SK-N-SH (cell line): ENCODE data around the gene ZBTB46. TPM values are rescaled to one million over a fixed set of nuclear protein-coding genes. Genes with fewer than 3 reads are reported as not detected.

Source experiments
- CTCF ChIA-PET: fragments of 300-600, 350-600 bp; formaldehyde crosslinking; extraction: SDS; loops from one replicate; lab custom pipeline; 2021; lab: Yijun Ruan, JAX
- POLR2A ChIA-PET: fragments of 350-600 bp; sonication (Branson Sonifier 250); formaldehyde crosslinking; extraction: SDS; loops from one replicate; lab custom pipeline; 2020; ENCODE audit warnings: antibody characterized with exemption, inconsistent platforms; lab: Yijun Ruan, JAX
- DNase-seq: peaks from one replicate; pipeline ENCODE4 v3.0.0; 2012
- H2AFZ ChIP-seq: fragments of 200-600 bp; sonication (generic); 2 replicates; pipeline ENCODE4 v1.8.1; 2016; ENCODE audit warnings: antibody characterized with exemption, mild to moderate bottlenecking, low read depth
- H3F3A ChIP-seq: fragments of 200-600 bp; sonication (generic); replicated peaks from 2 replicates; pipeline ENCODE3; 2016; ENCODE audit warnings: antibody characterized with exemption, mild to moderate bottlenecking; ENCODE audit not compliant: insufficient read depth
- H3K27ac ChIP-seq, 2 experiments: fragments of 200-500 bp in 1 of 2; fragments of 200-600 bp in 1 of 2; sonication (Bioruptor generic) in 1 of 2; sonication (generic), shearing (Covaris generic) in 1 of 2; 2 replicates each; pipeline versions ENCODE4 v1.5.1 to v1.6.1; 2014 to 2016; ENCODE audit warnings: low read depth in 2 of 2, inconsistent platforms in 1 of 2, low read length in 1 of 2, mild to moderate bottlenecking in 1 of 2, mixed read lengths in 1 of 2
- H3K27me3 ChIP-seq: fragments of 200-600 bp; sonication (generic), shearing (Covaris generic); 2 replicates; pipeline ENCODE4 v1.6.1; 2016; ENCODE audit warnings: mixed run types; ENCODE audit not compliant: insufficient read depth
- H3K36me3 ChIP-seq, 2 experiments: fragments of 200-500 bp in 1 of 2; fragments of 200-600 bp in 1 of 2; sonication (Bioruptor generic) in 1 of 2; sonication (generic) in 1 of 2; replicated peaks in 1 of 2; 2 replicates each; pipeline versions ENCODE3 to v1.5.1; 2014 to 2016; ENCODE audit warnings: low read length in 1 of 2, mild to moderate bottlenecking in 1 of 2; ENCODE audit not compliant: insufficient read depth in 2 of 2, control insufficient read depth in 1 of 2
- H3K4me1 ChIP-seq, 2 experiments: fragments of 200-500 bp in 1 of 2; fragments of 200-600 bp in 1 of 2; sonication (Bioruptor generic) in 1 of 2; sonication (generic), shearing (Covaris generic) in 1 of 2; 2 replicates each; pipeline versions ENCODE4 v1.5.1 to v1.6.1; 2014 to 2016; ENCODE audit warnings: low read depth in 1 of 2, low read length in 1 of 2, mixed run types in 1 of 2; ENCODE audit not compliant: insufficient read depth in 2 of 2, control insufficient read depth in 1 of 2
- H3K4me2 ChIP-seq: fragments of 200-600 bp; sonication (generic), shearing (Covaris generic); 2 replicates; pipeline ENCODE4 v1.6.1; 2017; ENCODE audit warnings: mixed run types
- H3K4me3 ChIP-seq, 2 experiments: fragments of 200-500 bp in 1 of 2; fragments of 200-600 bp in 1 of 2; sonication (Bioruptor generic) in 1 of 2; sonication (generic), shearing (Covaris generic) in 1 of 2; 2 replicates each; pipeline versions ENCODE4 v1.5.1 to v1.8.1; 2014 to 2016; ENCODE audit warnings: low read depth in 2 of 2, inconsistent platforms in 1 of 2, low read length in 1 of 2, mild to moderate bottlenecking in 1 of 2, mixed read lengths in 1 of 2, moderate library complexity in 1 of 2
- H3K79me2 ChIP-seq: fragments of 200-600 bp; sonication (generic); 2 replicates; pipeline ENCODE4 v1.8.1; 2017; ENCODE audit warnings: mild to moderate bottlenecking; ENCODE audit not compliant: insufficient read depth
- H3K9ac ChIP-seq: fragments of 200-600 bp; sonication (generic); 2 replicates; pipeline ENCODE4 v1.6.1; 2017; ENCODE audit warnings: mixed run types
- H3K9me2 ChIP-seq: fragments of 200-600 bp; sonication (generic); 2 replicates; pipeline ENCODE4 v1.6.1; 2017; ENCODE audit warnings: mixed run types
- H3K9me3 ChIP-seq: fragments of 200-600 bp; sonication (generic); 2 replicates; pipeline ENCODE4 v1.6.1; 2017; ENCODE audit warnings: mixed run types, mild to moderate bottlenecking, moderate library complexity
- H4K20me1 ChIP-seq: fragments of 200-600 bp; sonication (generic); 2 replicates; pipeline ENCODE4 v1.6.1; 2017; ENCODE audit warnings: mild to moderate bottlenecking, mixed run types; ENCODE audit not compliant: insufficient read depth
- ELF1 ChIP-seq: IDR thresholded peaks from 2 replicates; pipeline ENCODE4 v1.4.0; 2012
- FOSL2 ChIP-seq: IDR thresholded peaks from 2 replicates; pipeline ENCODE4 v1.4.0; 2012; ENCODE audit warnings: low read depth, mild to moderate bottlenecking, moderate library complexity, borderline replicate concordance
- FOXJ3 ChIP-seq: sonication (generic); formaldehyde crosslinking; IDR thresholded peaks from 2 replicates; pipeline ENCODE4 v1.5.1; 2020; ENCODE audit warnings: mild to moderate bottlenecking, missing genetic modification reagents
- FOXM1 ChIP-seq: IDR thresholded peaks from 2 replicates; pipeline ENCODE4 v1.4.0; 2012; ENCODE audit warnings: low read depth, mild to moderate bottlenecking
- MEF2A ChIP-seq: IDR thresholded peaks from 2 replicates; pipeline ENCODE4 v1.4.0; 2012; ENCODE audit warnings: low read depth, borderline replicate concordance
- NFIC ChIP-seq: IDR thresholded peaks from 2 replicates; pipeline ENCODE4 v1.4.0; 2012; ENCODE audit warnings: borderline replicate concordance
- POLR2AphosphoS5 ChIP-seq: IDR thresholded peaks from 2 replicates; pipeline ENCODE4 v1.6.1; 2012; ENCODE audit warnings: low read depth, low read length
- RAD21 ChIP-seq: IDR thresholded peaks from 2 replicates; pipeline ENCODE4 v1.6.1; 2012; ENCODE audit warnings: mild to moderate bottlenecking, low read length
- RCOR1 ChIP-seq: fragments of 150-350 bp; IDR thresholded peaks from 2 replicates; pipeline ENCODE4 v1.6.1; 2017; ENCODE audit warnings: antibody characterized with exemption, low read length
- SIN3A ChIP-seq: IDR thresholded peaks from 2 replicates; pipeline ENCODE4 v1.6.1; 2012; ENCODE audit warnings: low read depth, mild to moderate bottlenecking, low read length, moderate library complexity, borderline replicate concordance
- SMC3 ChIP-seq: IDR thresholded peaks from 2 replicates; pipeline ENCODE4 v1.6.1; 2012; ENCODE audit warnings: low read depth, low read length, improper control_type of control experiment
- TAF1 ChIP-seq: IDR thresholded peaks from 2 replicates; pipeline ENCODE4 v1.6.1; 2012; ENCODE audit warnings: low read depth, mild to moderate bottlenecking, low read length, moderate library complexity, borderline replicate concordance
- TCF12 ChIP-seq: IDR thresholded peaks from 2 replicates; pipeline ENCODE4 v1.4.0; 2012
- USF2 ChIP-seq: fragments of 150-350 bp; IDR thresholded peaks from 2 replicates; pipeline ENCODE4 v1.6.1; 2017; ENCODE audit warnings: antibody characterized with exemption, low read length, low read depth, borderline replicate concordance
- YY1 ChIP-seq: IDR thresholded peaks from 2 replicates; pipeline ENCODE4 v1.4.0; 2012; ENCODE audit warnings: low read depth, mild to moderate bottlenecking
- WGBS: methylation state at CpG from one replicate; pipeline ENCODE4 v1.1.6; 2017; ENCODE audit warnings: low lambda C conversion rate; 5-methylcytosine and 5-hydroxymethylcytosine counted together
- polyA plus RNA-seq, 3 experiments: library from polyadenylated mRNA; depleted of rRNA; stranded (reverse); fragments of >200 nt; gene quantifications; 2 replicates each; pipeline ENCODE4 v1.2.3, GENCODE V29; 2012
- TF ChIP-seq, protein P1 (sequence below): IDR thresholded peaks from 2 replicates; pipeline ENCODE4; 2012
- TF ChIP-seq, protein P2 (sequence below): IDR thresholded peaks from 2 replicates; pipeline ENCODE4 v1.4.0; 2012; ENCODE audit warnings: low read depth

Gene ZBTB46
- polyA plus RNA-seq, 1 of the 3 experiments (the other 2 are of a cell fraction), result 0.15 TPM

GRCh38 chr20:63840405-63840828 lies 9.4 kb upstream of the ZBTB46 start:
- CTCF ChIA-PET, result no interaction called here
- peaks cover 0 to 2% of the 10 kb centered on the region in 2 experiments; a peak in 1 of 4 replicates for H3K4me1 ChIP-seq
- DNase-seq, result no peak
- no peak overlapping the region for H3K9ac ChIP-seq
- TF ChIP-seq, protein P1, sequence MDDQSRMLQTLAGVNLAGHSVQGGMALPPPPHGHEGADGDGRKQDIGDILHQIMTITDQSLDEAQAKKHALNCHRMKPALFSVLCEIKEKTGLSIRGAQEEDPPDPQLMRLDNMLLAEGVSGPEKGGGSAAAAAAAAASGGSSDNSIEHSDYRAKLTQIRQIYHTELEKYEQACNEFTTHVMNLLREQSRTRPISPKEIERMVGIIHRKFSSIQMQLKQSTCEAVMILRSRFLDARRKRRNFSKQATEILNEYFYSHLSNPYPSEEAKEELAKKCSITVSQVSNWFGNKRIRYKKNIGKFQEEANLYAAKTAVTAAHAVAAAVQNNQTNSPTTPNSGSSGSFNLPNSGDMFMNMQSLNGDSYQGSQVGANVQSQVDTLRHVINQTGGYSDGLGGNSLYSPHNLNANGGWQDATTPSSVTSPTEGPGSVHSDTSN, result no peak
- TF ChIP-seq FOXJ3, result no peak
- no peak for TF ChIP-seq SIN3A
- no peak for TF ChIP-seq FOXM1
- no peak for TF ChIP-seq YY1
- TF ChIP-seq USF2, result no peak
- TF ChIP-seq NFIC, result no peak
- TF ChIP-seq POLR2AphosphoS5, result no peak
- TF ChIP-seq, all 33 proteins: peak for 0
- Histone ChIP-seq H3K27ac (no peak overlapping the region), H3K4me2 (no peak overlapping the region), H3K36me3 (no peaks in the 10 kb centered on the region), H3K27me3 (no peaks in the 10 kb centered on the region), H3K9me2 (no peaks in the 10 kb centered on the region), H3K9me3 (no peaks in the 10 kb centered on the region), H2AFZ (no peak overlapping the region), H3K79me2 (no peaks in the 10 kb centered on the region), H3F3A (no peaks in the 10 kb centered on the region), H4K20me1 (no peaks in the 10 kb centered on the region), H3K4me3 (no peak overlapping the region)
- POLR2A ChIA-PET, result no interaction called here
- WGBS, result 77% methylated on average over 10 of the region's 11 CpGs

GRCh38 chr20:63839620-63840019 lies 8.6 kb upstream of the ZBTB46 start:
- WGBS, result 68% methylated on average over 2 of the region's 13 CpGs

More at GRCh38 chr20:63839620-63840019, 8.6 kb upstream of the ZBTB46 start:
- H3K4me3 ChIP-seq, result no peak overlapping the region
- H3K27me3 ChIP-seq, result no peaks in the 10 kb centered on the region
- H2AFZ ChIP-seq, result no peak overlapping the region
- H3K4me2 ChIP-seq, result no peak overlapping the region
- H3K9me2 ChIP-seq, result no peaks in the 10 kb centered on the region
- H3F3A ChIP-seq, result no peaks in the 10 kb centered on the region
- DNase-seq, result no peak
- H3K27ac ChIP-seq, result no peak overlapping the region
- H3K36me3 ChIP-seq, result no peaks in the 10 kb centered on the region
- peaks cover under 1 to 10% of the 10 kb centered on the region in 2 experiments; a peak in 1 of 4 replicates for H3K4me1 ChIP-seq
- POLR2A ChIA-PET, result no interaction called here
- no peaks in the 10 kb centered on the region for H4K20me1 ChIP-seq
- TF ChIP-seq SIN3A (no peak), RCOR1 (no peak), MEF2A (no peak), TCF12 (no peak), ELF1 (no peak), RAD21 (no peak), SMC3 (no peak), FOSL2 (no peak), TAF1 (no peak)
- TF ChIP-seq, protein P2, sequence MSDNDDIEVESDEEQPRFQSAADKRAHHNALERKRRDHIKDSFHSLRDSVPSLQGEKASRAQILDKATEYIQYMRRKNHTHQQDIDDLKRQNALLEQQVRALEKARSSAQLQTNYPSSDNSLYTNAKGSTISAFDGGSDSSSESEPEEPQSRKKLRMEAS, result no peak
- CTCF ChIA-PET, result no interaction called here
- H3K79me2 ChIP-seq, result no peaks in the 10 kb centered on the region
- no peak overlapping the region for H3K9ac ChIP-seq
- no peaks in the 10 kb centered on the region for H3K9me3 ChIP-seq
